ENCODE data around the gene LCE2B.
"Not testable (repeated sequence)": the region's sequence is repeated elsewhere in the genome, so short reads cannot be mapped to it uniquely, and the experiment has no call there.

LCE2B gene

GRCh38 chr1:152673016-152673415 is 12.9 kb upstream of the LCE2B start:
- Histone ChIP-seq H3K9ac (ENCODE audit: low read length) (no peak overlapping the region), H3K4me3 (ENCODE audit: low read length) (no peak overlapping the region), H3K9me3 (ENCODE audit: control insufficient read depth, low read depth, low read length) (peaks cover 81% of the 10 kb centered on the region), H3K27ac (ENCODE audit: low read length) (no peak overlapping the region), H3K36me3 (ENCODE audit: control insufficient read depth, low read depth, low read length) (no peaks in the 10 kb centered on the region), H3K4me1 (ENCODE audit: control insufficient read depth, low read depth, low read length) (no peaks in the 10 kb centered on the region), H3K27me3 (ENCODE audit: control insufficient read depth, insufficient read depth, low read length) (no peaks in the 10 kb centered on the region)

GRCh38 chr1:152674983-152675382 is 10.9 kb upstream of the LCE2B start, which contains the start of gene LCE2C:
Gene LCE2C, plus strand, starts transcription at chr1:152675279. Its CDS starts 737 bp downstream, at chr1:152676016.
- not testable (repeated sequence) for H3K4me3 ChIP-seq (ENCODE audit: low read length); H3K4me1 ChIP-seq (ENCODE audit: control insufficient read depth, low read depth, low read length); H3K9ac ChIP-seq (ENCODE audit: low read length); H3K27ac ChIP-seq (ENCODE audit: low read length); H3K27me3 ChIP-seq (ENCODE audit: control insufficient read depth, insufficient read depth, low read length); H3K36me3 ChIP-seq (ENCODE audit: control insufficient read depth, low read depth, low read length)
- peaks cover 80% of the 10 kb centered on the region for H3K9me3 ChIP-seq (ENCODE audit: control insufficient read depth, low read depth, low read length)

- no peaks in the 10 kb centered on the region for H3K27me3 ChIP-seq (ENCODE audit: control insufficient read depth, insufficient read depth, low read length)
- no peak overlapping the region for H3K9ac ChIP-seq (ENCODE audit: low read length)
- no peaks in the 10 kb centered on the region for H3K4me1 ChIP-seq (ENCODE audit: control insufficient read depth, low read depth, low read length)
- no peak overlapping the region for H3K27ac ChIP-seq (ENCODE audit: low read length)
- no peaks in the 10 kb centered on the region for H3K36me3 ChIP-seq (ENCODE audit: control insufficient read depth, low read depth, low read length)
- H3K9me3 ChIP-seq (ENCODE audit: control insufficient read depth, low read depth, low read length): peaks cover 75% of the 10 kb centered on the region
- H3K4me3 ChIP-seq (ENCODE audit: low read length): no peak overlapping the region
Observed at GRCh38 chr1:152679459-152679858, 6.5 kb upstream of the LCE2B start.

- Histone ChIP-seq H3K36me3 (ENCODE audit: control insufficient read depth, low read depth, low read length) (no peaks in the 10 kb centered on the region), H3K4me3 (ENCODE audit: low read length) (no peak overlapping the region), H3K9me3 (ENCODE audit: control insufficient read depth, low read depth, low read length) (peaks cover 73% of the 10 kb centered on the region), H3K4me1 (ENCODE audit: control insufficient read depth, low read depth, low read length) (no peaks in the 10 kb centered on the region), H3K9ac (ENCODE audit: low read length) (no peak overlapping the region), H3K27me3 (ENCODE audit: control insufficient read depth, insufficient read depth, low read length) (no peaks in the 10 kb centered on the region), H3K27ac (ENCODE audit: low read length) (no peak overlapping the region)
Observed at GRCh38 chr1:152681616-152682015, 4.3 kb upstream of the LCE2B start.

GRCh38 chr1:152683846-152684245 is 2.1 kb upstream of the LCE2B start:
- H3K27ac ChIP-seq (ENCODE audit: low read length): no peak overlapping the region
- no peak overlapping the region for H3K4me3 ChIP-seq (ENCODE audit: low read length)
- H3K9ac ChIP-seq (ENCODE audit: low read length): no peak overlapping the region
- H3K4me1 ChIP-seq (ENCODE audit: control insufficient read depth, low read depth, low read length): no peaks in the 10 kb centered on the region
- H3K36me3 ChIP-seq (ENCODE audit: control insufficient read depth, low read depth, low read length): no peaks in the 10 kb centered on the region
- peaks cover 64% of the 10 kb centered on the region for H3K9me3 ChIP-seq (ENCODE audit: control insufficient read depth, low read depth, low read length)
- H3K27me3 ChIP-seq (ENCODE audit: control insufficient read depth, insufficient read depth, low read length): no peaks in the 10 kb centered on the region

GRCh38 chr1:152697701-152698600 is 12.0 kb downstream of the LCE2B start, which contains the start of gene LCE2A:
Gene LCE2A, plus strand, starts transcription at chr1:152698345. Its CDS starts 557 bp downstream, at chr1:152698902.
- H3K9me3 ChIP-seq (ENCODE audit: control insufficient read depth, low read depth, low read length): peaks cover 64% of the 10 kb centered on the region
- no peaks in the 10 kb centered on the region for H3K36me3 ChIP-seq (ENCODE audit: control insufficient read depth, low read depth, low read length)
- H3K27ac ChIP-seq (ENCODE audit: low read length): no peak within 1 kb of the TSS
- H3K9ac ChIP-seq (ENCODE audit: low read length): no peak within 1 kb of the TSS
- H3K27me3 ChIP-seq (ENCODE audit: control insufficient read depth, insufficient read depth, low read length): no peaks in the 10 kb centered on the region
- H3K4me3 ChIP-seq (ENCODE audit: low read length): no peak within 1 kb of the TSS
- H3K4me1 ChIP-seq (ENCODE audit: control insufficient read depth, low read depth, low read length): no peaks in the 10 kb centered on the region

GRCh38 chr1:152699746-152700145 is 13.8 kb downstream of the LCE2B start:
- Histone ChIP-seq H3K9ac (ENCODE audit: low read length) (no peak overlapping the region), H3K36me3 (ENCODE audit: control insufficient read depth, low read depth, low read length) (no peaks in the 10 kb centered on the region), H3K27ac (ENCODE audit: low read length) (no peak overlapping the region), H3K27me3 (ENCODE audit: control insufficient read depth, insufficient read depth, low read length) (no peaks in the 10 kb centered on the region), H3K9me3 (ENCODE audit: control insufficient read depth, low read depth, low read length) (peaks cover 79% of the 10 kb centered on the region), H3K4me1 (ENCODE audit: control insufficient read depth, low read depth, low read length) (no peaks in the 10 kb centered on the region), H3K4me3 (ENCODE audit: low read length) (no peak overlapping the region)

GRCh38 chr1:152707860-152708259 is 21.9 kb downstream of the LCE2B start, which contains the start of gene LCE4A:
Gene LCE4A, plus strand, starts transcription at chr1:152708160. Its CDS starts 916 bp downstream, at chr1:152709076.
- H3K36me3 ChIP-seq (ENCODE audit: control insufficient read depth, low read depth, low read length): no peaks in the 10 kb centered on the region
- no peak within 1 kb of the TSS for H3K4me3 ChIP-seq (ENCODE audit: low read length)
- H3K27ac ChIP-seq (ENCODE audit: low read length): no peak within 1 kb of the TSS
- no peaks in the 10 kb centered on the region for H3K27me3 ChIP-seq (ENCODE audit: control insufficient read depth, insufficient read depth, low read length)
- peaks cover 79% of the 10 kb centered on the region for H3K9me3 ChIP-seq (ENCODE audit: control insufficient read depth, low read depth, low read length)
- H3K9ac ChIP-seq (ENCODE audit: low read length): no peak within 1 kb of the TSS
- no peaks in the 10 kb centered on the region for H3K4me1 ChIP-seq (ENCODE audit: control insufficient read depth, low read depth, low read length)

GRCh38 chr1:152718238-152718637 is 32.3 kb downstream of the LCE2B start:
- no peak overlapping the region for H3K9ac ChIP-seq (ENCODE audit: low read length)
- H3K9me3 ChIP-seq (ENCODE audit: control insufficient read depth, low read depth, low read length): peaks cover 85% of the 10 kb centered on the region

GRCh38 chr1:152725261-152725660 is 39.3 kb downstream of the LCE2B start:
- Histone ChIP-seq H3K4me1 (ENCODE audit: control insufficient read depth, low read depth, low read length) (no peaks in the 10 kb centered on the region), H3K9me3 (ENCODE audit: control insufficient read depth, low read depth, low read length) (peaks cover 78% of the 10 kb centered on the region), H3K36me3 (ENCODE audit: control insufficient read depth, low read depth, low read length) (no peaks in the 10 kb centered on the region), H3K9ac (ENCODE audit: low read length) (no peak overlapping the region), H3K27ac (ENCODE audit: low read length) (no peak overlapping the region), H3K4me3 (ENCODE audit: low read length) (no peak overlapping the region), H3K27me3 (ENCODE audit: control insufficient read depth, insufficient read depth, low read length) (no peaks in the 10 kb centered on the region)

More at GRCh38 chr1:152718238-152718637, 32.3 kb downstream of the LCE2B start:
- Histone ChIP-seq H3K4me1 (ENCODE audit: control insufficient read depth, low read depth, low read length) (no peaks in the 10 kb centered on the region), H3K36me3 (ENCODE audit: control insufficient read depth, low read depth, low read length) (no peaks in the 10 kb centered on the region), H3K4me3 (ENCODE audit: low read length) (no peak overlapping the region), H3K27me3 (ENCODE audit: control insufficient read depth, insufficient read depth, low read length) (no peaks in the 10 kb centered on the region), H3K27ac (ENCODE audit: low read length) (no peak overlapping the region)

- Histone ChIP-seq H3K9ac (ENCODE audit: low read length) (no peak overlapping the region), H3K27ac (ENCODE audit: low read length) (no peak overlapping the region), H3K4me3 (ENCODE audit: low read length) (no peak overlapping the region), H3K4me1 (ENCODE audit: control insufficient read depth, low read depth, low read length) (no peaks in the 10 kb centered on the region), H3K9me3 (ENCODE audit: control insufficient read depth, low read depth, low read length) (peaks cover 70% of the 10 kb centered on the region), H3K36me3 (ENCODE audit: control insufficient read depth, low read depth, low read length) (no peaks in the 10 kb centered on the region), H3K27me3 (ENCODE audit: control insufficient read depth, insufficient read depth, low read length) (no peaks in the 10 kb centered on the region)
Observed at GRCh38 chr1:152728986-152729385, 43.1 kb downstream of the LCE2B start.

- no peaks in the 10 kb centered on the region for H3K36me3 ChIP-seq (ENCODE audit: control insufficient read depth, low read depth, low read length)
- peaks cover 78% of the 10 kb centered on the region for H3K9me3 ChIP-seq (ENCODE audit: control insufficient read depth, low read depth, low read length)
- H3K4me3 ChIP-seq (ENCODE audit: low read length): no peak overlapping the region
- no peak overlapping the region for H3K27ac ChIP-seq (ENCODE audit: low read length)
- H3K27me3 ChIP-seq (ENCODE audit: control insufficient read depth, insufficient read depth, low read length): no peaks in the 10 kb centered on the region
- no peak overlapping the region for H3K9ac ChIP-seq (ENCODE audit: low read length)
- H3K4me1 ChIP-seq (ENCODE audit: control insufficient read depth, low read depth, low read length): no peaks in the 10 kb centered on the region
Observed at GRCh38 chr1:152735648-152736047, 49.7 kb downstream of the LCE2B start.

Data from iPS-18a (cell line).